Hematopoietic multipotent progenitor cell treated with erythropoietin and hydrocortisone succinate and interleukin-3 and kit ligand, for 17 days (in vitro differentiated cells): ENCODE data around the gene NKTR.

Experiments
- DNase-seq: peaks from one replicate; pipeline ENCODE4 v3.0.0-alpha.2; 2015; ENCODE audit warnings: low spot score

The NKTR gene

DNA sequence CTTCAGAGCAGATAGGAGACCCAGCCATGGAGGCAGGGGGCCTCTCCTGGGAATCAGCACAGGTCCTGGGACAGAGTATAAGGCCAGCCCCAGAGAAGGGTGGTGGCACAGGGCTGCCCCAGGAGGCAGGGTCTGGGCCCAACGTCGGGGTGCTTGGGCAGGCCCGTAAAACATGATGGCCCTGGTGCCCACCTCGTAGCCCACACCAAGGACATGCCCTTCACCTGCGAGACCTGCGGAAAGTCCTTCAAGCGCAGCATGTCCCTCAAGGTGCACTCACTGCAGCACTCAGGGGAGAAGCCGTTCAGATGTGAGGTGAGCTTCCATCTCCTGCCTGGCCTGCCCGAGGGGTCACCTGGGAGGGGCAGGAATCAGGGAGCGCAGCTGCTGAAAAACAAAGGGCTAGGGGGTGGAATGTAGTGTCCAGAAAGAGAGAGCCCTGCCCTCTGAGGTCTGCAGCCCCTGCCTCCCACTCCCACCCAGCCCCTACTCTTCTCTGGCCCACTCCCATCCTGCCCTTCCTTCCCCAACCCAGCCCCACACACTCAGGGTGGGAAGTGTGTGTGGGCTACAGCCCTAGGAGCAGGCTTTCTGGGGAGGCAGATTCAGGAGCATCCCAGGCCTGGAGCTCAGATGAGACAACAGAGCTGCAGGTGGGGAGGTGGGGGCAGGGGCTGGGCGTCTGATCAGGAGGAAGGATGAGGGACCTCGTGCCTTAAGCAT lies 62.5 kb downstream of the NKTR start:
- DNase-seq: no peak

DNA sequence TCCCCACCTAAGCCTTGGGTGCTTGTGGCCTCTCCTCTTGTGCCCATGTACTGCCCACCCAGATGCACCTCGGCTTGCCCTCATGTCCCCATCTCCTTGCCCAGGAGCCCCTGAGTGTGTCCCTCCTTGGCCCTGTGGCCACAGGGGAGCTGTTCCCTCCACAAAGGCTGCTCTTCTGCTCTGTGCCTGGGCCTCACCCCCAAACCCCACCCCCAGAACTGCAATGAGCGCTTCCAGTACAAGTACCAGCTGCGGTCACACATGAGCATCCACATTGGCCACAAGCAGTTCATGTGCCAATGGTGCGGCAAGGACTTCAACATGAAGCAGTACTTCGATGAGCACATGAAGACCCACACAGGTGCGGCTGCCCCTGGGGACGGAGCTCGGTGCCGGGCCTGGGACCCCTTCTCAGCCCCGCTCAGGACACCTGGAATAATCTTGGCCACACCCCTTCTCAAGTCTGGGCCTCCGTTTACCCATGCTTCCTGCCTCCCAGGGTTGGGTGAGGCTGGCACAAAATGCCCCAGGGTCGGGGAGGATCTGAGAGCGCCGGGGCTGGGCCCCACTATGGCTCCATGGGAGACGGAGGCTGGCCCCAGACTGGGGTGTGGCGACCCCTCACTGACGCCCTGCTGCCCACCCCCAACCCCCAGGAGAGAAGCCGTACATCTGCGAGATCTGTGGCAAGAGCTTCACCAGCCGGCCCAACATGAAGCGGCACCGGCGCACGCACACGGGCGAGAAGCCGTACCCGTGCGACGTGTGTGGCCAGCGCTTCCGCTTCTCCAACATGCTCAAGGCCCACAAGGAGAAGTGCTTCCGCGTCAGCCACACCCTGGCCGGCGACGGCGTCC lies 63.3 kb downstream of the NKTR start:
- no peak for DNase-seq

DNA sequence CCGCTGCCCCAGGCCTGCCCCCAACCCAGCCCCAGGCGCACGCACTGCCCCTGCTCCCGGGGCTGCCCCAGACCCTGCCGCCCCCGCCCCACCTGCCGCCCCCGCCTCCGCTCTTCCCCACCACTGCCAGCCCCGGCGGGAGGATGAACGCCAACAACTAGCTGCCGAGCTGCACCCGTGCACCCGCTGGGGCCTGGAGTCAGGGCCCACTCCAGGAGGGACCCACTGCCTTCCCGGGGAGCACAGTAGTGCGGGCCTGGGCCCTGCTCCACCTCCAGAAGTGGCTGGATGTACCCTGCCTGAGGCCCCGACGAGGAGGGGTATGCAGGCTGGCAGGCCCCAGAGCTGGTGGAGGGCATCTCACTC lies 63.9 kb downstream of the NKTR start:
- no peak for DNase-seq

DNA sequence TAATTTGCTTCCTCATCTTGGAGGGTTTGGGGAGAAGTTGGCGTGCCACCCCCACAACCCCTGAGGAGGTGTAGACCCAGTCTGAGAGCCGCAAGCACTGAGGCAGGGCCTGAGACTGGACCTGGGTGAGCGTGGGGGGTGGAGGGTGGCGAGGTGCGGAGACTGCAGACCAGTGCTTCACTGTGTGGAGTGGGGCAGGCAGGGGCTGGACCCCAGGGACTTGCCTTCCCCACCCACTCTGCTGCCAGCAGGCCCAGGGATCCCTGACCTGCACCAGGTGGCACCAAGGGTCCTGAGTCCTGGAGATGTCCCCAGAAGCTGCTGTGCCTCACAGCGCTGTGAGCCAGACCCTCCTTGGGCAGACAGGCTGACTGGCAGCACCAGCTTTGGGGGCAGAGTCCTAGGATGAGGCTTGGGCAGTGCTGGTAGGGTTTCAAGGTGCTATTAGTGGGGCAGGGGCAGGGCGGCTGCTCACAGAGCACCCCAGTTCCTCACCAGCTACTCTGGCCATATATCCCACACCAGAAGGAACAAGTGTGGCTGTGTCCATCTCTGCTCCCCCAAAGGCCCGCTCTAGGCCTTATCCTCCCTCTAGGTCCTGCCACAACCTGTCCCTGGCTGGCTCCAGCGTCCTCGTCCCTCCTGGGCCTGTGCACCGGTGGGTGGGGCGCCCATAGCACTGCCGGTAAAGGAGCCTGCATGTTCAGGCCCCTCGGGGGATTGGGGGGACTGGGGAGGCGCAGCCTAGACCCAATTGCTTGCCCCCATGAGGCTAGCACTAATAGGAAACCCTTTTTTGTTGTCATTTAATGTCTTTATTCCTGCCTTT lies 64.8 kb downstream of the NKTR start:
- no peak for DNase-seq

DNA sequence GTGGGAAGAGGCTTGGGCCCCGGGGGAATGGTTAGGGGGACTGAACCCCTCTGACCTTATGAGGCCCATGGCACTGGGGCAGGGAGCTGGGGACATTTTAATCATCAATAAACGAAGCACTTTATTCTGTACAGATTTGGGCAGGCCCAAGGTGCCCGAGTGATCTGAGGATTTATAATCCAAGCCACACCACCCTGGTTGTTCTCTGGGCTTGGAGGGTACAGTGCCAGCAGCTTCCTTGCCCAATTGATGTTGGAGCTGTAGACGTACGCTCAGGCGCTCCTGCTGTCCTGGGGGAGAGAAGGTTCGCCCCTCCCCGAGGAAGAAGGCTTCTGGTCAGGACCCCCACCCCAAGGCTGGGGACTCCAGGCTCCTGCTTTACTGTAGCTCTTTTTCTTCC lies 65.5 kb downstream of the NKTR start:
- DNase-seq: no peak

DNA sequence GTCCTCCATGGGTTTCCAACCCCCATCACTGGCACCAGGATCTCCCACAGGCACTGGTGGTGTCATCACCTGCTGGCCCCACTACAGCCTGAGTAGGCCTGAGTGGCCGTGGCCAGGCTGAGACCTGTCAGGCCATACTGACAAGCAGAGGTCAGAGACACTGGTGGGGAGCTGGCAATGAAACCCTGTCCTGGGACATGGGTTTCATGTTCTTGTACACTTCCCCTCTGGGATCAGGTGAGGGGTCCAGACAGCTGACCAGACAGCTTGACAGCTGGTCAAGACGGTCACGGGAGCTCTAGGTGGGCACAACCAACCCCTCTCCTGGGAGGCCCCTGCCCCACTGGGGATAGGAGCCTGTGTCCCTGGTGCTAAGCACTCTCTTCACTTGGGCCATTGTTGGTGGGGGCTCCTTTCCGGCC lies 66.1 kb downstream of the NKTR start:
- no peak for DNase-seq

DNA sequence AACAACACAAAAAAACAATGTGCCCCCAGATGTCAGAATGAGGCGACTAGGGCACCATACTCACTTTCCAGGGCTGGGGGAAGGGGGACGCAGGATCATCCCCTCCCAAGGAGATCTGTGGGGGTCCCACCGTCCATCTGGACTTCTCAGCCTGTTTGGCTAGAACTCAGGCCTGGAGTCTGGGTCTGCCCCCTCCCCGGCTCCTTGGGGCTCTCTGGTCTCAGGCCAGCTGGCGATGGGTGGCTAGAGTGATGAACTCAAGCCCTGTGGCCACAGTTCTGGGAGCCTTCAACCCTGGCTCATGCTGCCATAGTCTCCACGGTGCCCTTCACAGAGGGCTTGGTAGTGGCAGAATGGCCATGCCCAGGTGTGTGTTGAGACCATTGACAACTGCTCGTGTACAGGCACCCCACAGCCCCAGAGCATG lies 66.6 kb downstream of the NKTR start:
- DNase-seq: no peak

DNA sequence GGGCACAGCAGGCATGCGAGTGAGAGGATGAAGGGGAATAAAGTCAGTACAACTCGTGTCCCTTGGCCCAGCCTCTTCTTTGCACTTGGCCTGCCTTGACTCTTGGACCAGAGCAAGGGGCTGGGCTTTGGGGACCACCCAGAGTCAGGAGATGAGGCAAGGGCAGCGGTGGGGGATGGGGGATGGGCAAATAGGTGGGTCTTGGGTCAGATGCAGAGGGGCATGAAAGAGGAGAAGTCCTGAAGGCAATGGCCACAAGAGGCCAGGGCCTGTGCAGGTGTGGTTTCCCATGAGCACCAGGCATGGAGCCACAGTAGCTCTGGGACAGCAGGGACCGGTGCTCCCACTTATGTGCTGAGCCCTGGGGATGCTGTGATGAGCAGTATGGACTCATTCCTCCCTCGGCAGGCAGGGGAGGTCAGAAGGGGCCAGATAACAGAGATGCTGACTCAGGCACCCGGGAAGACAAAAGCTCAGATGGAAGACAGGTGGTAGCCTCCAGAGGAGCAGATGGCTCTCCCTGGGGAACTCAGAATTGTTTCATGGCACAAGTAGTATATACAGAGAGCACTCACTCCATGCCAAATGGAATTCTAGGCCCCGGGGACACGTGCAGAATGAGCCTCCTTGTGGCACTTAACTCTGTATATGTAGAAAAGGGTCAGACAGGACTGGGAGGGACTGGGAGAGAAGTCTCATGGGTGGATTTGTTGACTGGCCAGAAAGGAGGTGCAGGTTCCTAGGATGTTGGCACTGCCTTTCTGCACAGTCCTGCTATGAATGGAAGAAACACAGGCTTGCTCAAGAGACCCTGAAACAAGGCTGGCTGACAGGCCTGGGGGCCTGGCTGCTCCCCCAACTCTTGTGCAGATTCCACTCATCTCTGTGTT lies 67.3 kb downstream of the NKTR start:
- DNase-seq: no peak

DNA sequence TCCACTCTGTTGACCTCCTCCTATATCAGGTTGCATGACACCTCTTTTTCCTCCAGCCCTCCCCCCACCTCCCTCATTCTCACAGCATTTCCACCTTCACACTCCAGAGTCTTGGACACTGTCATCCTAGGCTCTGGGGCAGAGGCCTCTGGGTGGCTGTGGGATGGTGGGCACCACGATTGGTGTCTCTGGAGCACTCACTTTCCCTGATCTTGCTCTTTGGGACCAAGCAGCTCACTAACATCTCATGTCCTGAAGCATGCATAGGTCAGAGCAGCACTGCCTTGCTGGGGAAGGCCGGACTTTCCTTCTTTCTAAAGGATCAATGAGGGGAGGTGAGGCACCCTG lies 67.9 kb downstream of the NKTR start:
- DNase-seq: no peak

DNA sequence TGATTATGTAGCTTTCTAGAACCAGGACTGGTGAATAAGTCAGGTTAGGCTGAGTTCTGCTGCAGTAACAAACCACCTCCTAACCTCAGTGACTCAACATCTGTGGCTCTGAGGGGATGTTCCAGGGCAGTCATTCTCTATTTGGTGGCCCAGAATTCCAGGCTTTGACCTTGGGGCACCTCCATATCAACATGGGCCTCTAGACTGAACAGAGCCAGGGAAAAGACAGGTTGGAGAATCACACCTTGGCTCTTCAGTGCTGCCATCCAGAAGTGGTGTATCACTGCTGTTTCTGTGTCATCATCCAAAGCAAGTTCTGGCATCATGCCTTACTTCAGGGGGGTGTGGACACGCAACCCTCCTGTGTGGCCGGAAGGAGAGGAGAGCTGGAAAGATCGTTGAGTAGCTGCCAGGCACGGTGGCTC lies 68.3 kb downstream of the NKTR start:
- no peak for DNase-seq

DNA sequence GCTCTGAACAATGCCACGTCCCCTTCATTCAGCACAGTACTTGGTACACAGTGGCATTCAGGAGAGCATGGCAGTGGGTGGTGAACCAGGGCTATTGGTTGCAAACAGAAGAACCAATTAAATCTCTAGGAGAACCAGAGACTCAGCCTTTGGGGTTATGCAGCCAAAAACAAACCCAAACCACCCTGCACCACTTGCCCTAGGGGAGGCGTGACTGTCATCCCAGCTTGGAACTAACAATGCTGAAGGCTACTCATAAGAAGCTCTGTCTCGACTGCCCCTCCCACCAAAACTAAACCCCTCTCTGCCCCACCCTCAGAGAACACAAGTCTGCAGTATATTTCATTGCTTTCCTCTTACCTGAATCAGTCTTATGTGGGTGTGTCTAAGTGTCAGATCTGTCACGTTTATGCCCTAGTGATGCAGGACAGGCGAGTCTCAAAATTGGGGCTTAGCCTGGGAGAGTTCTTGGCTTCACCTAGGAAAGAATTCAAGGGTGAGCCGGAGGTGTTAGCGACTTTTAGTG lies 69.6 kb downstream of the NKTR start:
- DNase-seq: no peak

DNA sequence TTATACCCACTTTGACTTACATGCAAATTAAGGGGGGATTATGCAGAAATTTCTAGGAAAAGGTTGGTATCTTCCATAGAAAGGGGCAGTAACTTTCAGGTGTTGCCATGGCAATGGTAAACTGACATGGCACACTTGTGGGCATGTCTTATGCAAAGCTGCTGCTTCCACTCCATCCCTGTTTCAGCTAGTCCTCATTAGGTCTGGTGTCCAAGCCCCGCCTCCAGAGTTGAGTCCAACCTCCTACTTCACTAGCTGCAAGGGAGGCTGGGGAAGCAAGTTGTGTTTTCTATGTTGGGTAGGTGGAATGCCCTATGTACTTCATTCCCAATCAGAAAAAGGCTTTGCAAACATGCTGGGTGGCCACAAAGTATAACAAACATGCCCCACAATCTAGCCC lies 70.2 kb downstream of the NKTR start:
- DNase-seq: no peak

DNA sequence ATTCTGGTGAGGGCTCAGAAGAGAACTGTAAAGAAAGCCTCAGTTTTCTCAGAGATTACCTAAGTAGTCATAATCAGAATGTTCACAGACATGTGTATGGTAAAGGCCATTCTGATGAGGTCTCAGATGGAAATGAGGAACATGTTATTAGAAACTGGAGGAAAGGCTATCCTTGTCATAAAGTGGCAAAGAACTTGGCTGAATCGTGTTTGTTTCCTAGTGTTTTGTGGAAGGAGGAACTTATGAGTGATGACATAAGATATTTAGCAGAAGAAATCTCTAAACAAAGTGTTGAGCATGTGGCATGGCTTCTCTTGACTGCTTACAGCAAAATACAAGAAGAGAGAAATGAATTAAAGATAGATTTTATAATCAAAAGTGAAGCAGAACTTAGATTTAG lies 72.0 kb downstream of the NKTR start:
- DNase-seq: no peak

DNA sequence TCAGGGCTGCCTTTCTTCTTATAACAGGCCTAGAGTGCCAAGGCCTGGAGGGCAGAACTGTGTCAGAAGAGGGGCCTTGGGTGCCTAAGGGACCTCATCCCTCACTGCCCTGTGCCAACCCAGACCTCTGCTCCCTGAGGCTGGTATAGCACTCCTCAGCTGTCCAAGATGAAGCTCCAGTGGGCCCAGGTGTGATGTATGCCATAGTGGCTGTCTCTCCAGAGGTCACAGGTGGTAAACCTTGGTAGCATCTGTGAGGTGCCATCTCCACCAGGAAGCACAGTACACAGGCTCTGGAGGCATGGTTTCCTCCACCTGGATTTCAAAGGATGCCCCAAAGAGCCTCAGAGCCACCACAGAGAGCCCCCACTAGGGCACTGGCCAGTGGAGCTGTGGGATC lies 72.6 kb downstream of the NKTR start:
- DNase-seq: no peak

DNA sequence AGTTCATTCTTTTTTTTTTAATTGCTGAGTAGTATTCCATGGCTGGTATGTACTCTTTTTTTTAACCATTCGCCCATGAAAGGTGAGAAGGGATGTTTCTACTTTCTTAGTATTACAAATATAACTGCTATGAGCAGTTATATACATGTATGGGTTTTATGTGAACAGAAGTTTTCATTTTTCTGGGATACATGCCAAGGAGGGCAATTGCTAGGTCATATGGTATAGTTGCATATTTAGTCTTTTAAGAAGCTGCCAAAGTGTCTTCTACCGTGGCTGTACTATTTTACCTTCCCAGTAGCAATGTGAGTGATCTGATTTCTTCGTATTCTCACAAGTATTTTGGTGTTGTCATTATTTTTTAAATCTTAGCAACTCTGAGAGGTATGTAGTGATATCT lies 73.7 kb downstream of the NKTR start:
- no peak for DNase-seq

DNA sequence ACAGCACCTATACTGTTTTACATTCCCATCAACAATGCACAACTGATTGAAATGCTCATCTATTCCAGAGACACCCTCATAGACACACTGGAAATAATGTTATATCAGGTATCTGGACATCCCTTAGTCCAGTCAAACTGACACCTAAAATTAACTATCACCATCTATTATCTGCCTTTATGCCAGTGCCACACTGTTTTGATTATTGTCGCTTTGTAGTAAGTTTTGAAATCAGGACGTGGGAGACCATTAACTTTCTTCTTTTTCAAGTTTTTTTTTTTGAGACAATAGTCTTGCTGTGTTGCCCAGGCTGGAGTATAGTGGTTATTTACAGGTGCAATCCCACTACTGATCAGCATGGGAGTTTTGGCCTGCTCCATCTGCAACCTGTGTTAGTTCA lies 75.4 kb downstream of the NKTR start:
- DNase-seq: no peak

DNA sequence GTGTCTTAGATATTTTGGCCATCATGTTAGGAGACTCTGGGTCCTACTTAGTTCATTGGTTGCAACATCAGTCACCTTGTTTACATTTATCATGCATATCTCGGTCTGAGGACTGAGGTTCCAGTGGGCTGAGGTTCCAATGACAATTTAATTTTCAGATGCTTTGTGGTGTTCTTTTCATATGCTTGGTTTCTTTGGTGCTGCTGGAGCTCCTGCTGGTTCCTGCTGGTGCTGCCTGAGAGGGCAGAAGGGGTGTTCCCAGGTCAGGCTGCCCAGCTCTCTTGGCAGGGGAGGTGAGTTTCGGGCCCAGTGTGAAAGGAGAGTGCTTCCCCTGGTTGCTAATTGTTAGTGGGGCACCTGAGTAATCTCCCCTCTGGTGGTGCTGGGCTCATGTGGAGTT lies 78.0 kb downstream of the NKTR start:
- no peak for DNase-seq

DNA sequence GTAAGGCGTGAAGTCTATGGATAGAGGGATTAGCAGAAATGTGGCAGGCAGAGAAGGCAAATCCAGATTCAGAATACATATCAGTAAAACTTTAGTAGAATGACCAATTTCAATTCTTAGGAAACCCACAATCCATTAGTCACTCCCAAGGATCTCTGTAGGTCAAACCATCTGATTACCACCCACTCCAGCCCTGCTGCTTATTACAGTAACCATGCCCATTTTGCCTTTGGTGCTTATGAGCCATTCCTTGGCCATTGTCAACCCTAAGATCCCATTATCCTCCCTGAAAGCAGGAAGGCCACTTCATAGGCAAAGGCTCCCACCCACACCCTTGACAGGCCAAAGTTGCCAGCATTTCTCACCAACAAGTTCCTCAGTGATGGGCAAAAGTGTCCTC lies 79.8 kb downstream of the NKTR start:
- DNase-seq: no peak

DNA sequence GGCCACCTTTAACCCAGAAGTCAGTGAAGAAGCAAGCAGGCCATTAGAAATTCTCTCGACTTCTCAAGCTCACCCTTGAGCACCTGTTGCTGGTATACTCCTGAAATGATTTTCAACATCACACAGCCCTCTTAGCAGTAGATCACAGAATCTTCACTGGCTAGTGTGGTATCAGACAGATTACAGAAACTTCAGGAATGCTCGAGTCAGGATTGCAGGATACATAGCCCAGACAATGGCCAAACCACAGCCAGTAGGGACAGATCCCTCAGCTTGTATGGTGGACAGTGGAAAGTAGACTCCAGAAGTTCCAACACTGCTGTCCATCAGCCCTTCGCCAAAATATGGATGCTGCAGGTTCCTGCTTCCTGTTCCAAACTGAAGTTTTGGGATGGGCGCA lies 80.3 kb downstream of the NKTR start:
- no peak for DNase-seq

DNA sequence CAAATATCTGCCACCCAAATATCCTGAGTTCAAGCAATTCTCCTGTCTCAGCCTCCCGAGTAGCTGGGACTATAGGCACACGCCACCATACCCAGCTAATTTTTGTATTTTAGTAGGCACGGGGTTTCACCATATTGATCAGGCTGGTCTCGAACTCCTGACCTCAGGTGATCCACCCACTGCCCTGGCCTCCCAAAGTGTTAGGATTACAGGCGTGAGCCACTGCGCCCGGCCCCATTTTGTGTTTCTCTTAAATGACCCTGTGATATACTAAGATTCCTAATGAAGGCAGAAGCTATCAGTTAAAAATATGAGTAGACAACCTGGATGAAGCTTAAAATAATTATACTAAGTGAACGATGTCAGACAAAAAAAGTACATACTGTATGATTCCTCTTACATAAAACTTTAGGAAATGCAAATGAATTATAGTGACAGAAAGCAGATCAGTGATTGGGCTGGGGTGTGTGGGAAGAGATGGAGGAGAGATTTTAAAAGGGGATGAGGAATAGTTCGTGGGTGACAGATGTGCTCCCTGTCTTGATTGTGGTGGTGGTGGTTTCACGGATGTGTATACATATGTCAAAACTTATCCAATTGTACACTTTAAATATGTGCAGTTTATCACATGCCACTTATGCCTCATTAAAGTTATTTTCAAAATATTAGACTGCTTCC lies 81.0 kb downstream of the NKTR start:
- DNase-seq: no peak
